A549 treated with ZK216348 at 1 μM for 4 hours (cell line): ENCODE measurements around the gene NSD2. TPM values are rescaled to one million over a fixed set of nuclear protein-coding genes. Genes with fewer than 3 reads are reported as not detected.

ENCODE experiments used
- total RNA-seq: library from RNA; stranded (reverse); fragments of 200-300 nt; extraction: Qiagen RNA extraction; gene quantifications from 5 replicates; pipeline ENCODE4 v1.2.3, GENCODE V29; 2022; ENCODE audit warnings: low read depth

The NSD2 gene
- total RNA-seq = 37.4 to 49.7 TPM (median 45.7 TPM) in 5 replicates

GRCh38 chr4:1870578-1871443, at the start of gene NSD2:
TSS of gene NSD2 (plus strand) at chr4:1871393. CDS start at chr4:1900655, 29,262 bp downstream.

GRCh38 chr4:1856071-1856942, 14.9 kb upstream of the NSD2 start, which contains the start of gene LETM1:
TSS of gene LETM1 (minus strand) at chr4:1856156. CDS start at chr4:1855950, 206 bp downstream.

GRCh38 chr4:2008921-2009650, 137.9 kb downstream of the NSD2 start, which contains the start of gene NELFA:
TSS of gene NELFA (minus strand) at chr4:2008974. CDS start at chr4:2008959, 15 bp downstream.

Other genes with a start within 250 kb of the NSD2 start
- 0.67 to 1.2 TPM (median 0.95 TPM) in 5 replicates for gene FAM53A, start 187.1 kb upstream of the NSD2 start, total RNA-seq
- gene SLBP, start 159.1 kb upstream of the NSD2 start, total RNA-seq = 65.9 to 103 TPM (median 70.6 TPM) in 5 replicates
- 11.1 to 29.1 TPM (median 23.9 TPM) in 5 replicates for gene TMEM129, start 150.1 kb upstream of the NSD2 start, total RNA-seq
- gene TACC3, start 149.9 kb upstream of the NSD2 start, total RNA-seq = 80.9 to 99.4 TPM (median 87.8 TPM) in 5 replicates
- gene FGFR3, start 78.1 kb upstream of the NSD2 start, total RNA-seq = 0.50 to 2.6 TPM (median 2.3 TPM) in 5 replicates
- 20.8 to 32.6 TPM (median 31.2 TPM) in 5 replicates for gene LETM1, start 15.2 kb upstream of the NSD2 start, total RNA-seq
- gene NELFA, start 137.6 kb downstream of the NSD2 start, total RNA-seq = 14.3 to 26.8 TPM (median 25.4 TPM) in 5 replicates
- gene NAT8L, start 187.9 kb downstream of the NSD2 start, total RNA-seq = 6.2 to 15.6 TPM (median 15.4 TPM) in 5 replicates